ENCODE measurements around the gene IRX4. TPM values are rescaled to one million over a fixed set of nuclear protein-coding genes. Genes with fewer than 3 reads are reported as not detected.

The IRX4 gene
- total RNA-seq, 1 donor from 2014 or later = not detected

DNA sequence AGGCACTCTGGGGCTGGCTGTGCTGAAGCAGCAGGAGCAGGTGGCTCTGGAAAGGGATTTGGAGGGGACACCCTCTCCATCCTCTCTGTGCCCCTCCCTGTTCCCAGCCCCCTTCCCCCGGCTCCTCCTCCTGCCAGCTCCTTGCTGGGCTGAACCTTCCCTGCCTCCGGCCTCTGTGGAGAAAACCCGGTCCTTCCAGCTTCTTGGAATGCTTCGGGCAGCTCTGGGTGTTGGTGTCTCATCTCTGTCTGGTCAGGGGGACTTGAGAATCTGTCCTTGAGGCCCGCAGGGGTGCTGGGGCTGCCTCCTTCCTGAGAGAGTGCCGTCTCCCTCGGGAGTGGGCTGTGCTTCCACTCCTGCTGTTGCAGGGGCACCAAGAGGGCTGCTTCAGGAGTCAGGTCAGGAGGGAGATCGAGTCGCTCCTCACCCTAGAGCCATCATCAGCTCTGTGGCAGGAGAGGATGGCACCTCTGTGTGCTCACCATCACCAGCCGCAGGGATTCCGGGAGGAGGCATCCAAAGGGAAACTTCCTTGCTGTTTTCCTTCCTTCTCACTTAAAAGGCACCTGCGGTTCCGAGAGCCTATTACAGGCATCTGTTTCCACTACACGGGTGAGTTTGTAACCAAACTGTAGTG lies 50.9 kb downstream of the IRX4 start:
- no peaks in the 10 kb centered on the region for H3K4me1 ChIP-seq
- intact Hi-C loops (cut with DNase I) = no loop called here
- H3K36me3 ChIP-seq = no peaks in the 10 kb centered on the region
- H3K27ac ChIP-seq = no peak overlapping the region
- DNase-seq (peak; percentile 61), ATAC-seq (no peak)
- no peak overlapping the region for H3K4me3 ChIP-seq
- peaks cover 17% of the 10 kb centered on the region for H3K27me3 ChIP-seq
- TF ChIP-seq, protein P1, sequence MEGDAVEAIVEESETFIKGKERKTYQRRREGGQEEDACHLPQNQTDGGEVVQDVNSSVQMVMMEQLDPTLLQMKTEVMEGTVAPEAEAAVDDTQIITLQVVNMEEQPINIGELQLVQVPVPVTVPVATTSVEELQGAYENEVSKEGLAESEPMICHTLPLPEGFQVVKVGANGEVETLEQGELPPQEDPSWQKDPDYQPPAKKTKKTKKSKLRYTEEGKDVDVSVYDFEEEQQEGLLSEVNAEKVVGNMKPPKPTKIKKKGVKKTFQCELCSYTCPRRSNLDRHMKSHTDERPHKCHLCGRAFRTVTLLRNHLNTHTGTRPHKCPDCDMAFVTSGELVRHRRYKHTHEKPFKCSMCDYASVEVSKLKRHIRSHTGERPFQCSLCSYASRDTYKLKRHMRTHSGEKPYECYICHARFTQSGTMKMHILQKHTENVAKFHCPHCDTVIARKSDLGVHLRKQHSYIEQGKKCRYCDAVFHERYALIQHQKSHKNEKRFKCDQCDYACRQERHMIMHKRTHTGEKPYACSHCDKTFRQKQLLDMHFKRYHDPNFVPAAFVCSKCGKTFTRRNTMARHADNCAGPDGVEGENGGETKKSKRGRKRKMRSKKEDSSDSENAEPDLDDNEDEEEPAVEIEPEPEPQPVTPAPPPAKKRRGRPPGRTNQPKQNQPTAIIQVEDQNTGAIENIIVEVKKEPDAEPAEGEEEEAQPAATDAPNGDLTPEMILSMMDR (IDR thresholded peaks at IDR 0.05) = no peak
- no peaks in the 10 kb centered on the region for H3K9me3 ChIP-seq

DNA sequence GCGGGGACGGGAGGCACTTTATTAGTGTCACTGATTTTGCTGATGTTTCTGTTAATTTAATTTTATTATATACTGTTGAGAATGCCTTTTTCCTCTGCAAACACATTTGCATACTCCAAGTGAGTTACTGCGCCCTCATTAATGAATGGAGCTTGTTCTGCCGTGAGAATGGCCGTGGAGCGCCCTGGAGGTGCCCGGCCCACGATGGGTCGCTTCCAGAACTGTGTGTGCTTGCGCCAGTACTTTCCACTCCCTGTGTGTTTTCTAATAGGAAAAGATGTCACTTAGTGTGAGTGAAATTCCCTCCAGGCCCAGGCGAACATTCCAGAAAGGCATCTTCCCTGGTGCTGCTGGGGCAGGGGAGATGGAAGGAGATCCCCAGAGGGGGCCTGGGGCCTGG lies 51.5 kb downstream of the IRX4 start:
- ATAC-seq = no peak
- Histone ChIP-seq H3K27me3 (peaks cover 14% of the 10 kb centered on the region), H3K9me3 (no peaks in the 10 kb centered on the region), H3K36me3 (no peaks in the 10 kb centered on the region), H3K4me1 (no peaks in the 10 kb centered on the region), H3K27ac (no peak overlapping the region), H3K4me3 (no peak overlapping the region)
- intact Hi-C loops (cut with DNase I) = no loop called here
- TF ChIP-seq, protein P1 (IDR thresholded peaks at IDR 0.05) = no peak
- peak; percentile 30 for DNase-seq

DNA sequence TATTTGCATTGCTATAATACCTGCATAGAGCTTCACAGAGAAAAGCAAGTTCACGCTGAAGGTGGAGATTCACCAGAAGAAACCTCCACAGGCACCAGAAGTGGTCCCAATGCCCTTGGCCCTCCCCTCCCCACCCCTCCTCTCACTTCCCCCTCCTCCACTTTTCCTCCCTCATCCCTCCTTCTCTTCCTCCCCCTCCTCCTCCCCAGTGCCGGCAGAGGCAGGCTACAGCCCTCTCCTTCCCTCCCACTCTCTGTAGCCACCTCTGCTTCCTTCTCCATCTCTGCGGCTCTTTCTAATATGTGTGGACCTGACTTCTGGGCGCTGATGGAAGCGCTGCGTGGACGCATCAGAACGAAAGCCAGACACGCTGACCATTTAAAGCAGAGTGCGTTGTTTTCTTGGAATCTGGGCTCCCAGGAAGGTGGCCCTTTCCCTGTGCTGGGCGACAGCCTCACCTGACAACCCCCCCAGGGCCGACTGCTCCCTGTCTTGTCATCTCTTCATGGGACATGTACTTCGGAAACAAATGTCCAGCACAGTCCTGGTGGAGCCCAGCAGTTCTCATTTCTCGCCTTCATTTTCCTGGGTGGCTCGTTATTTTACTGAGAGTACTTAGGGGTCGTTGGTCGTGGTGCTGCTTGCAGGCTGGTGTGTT lies 52.0 kb downstream of the IRX4 start:
- TF ChIP-seq, protein P1 (IDR thresholded peaks at IDR 0.05) = no peak
- Histone ChIP-seq H3K9me3 (no peaks in the 10 kb centered on the region), H3K36me3 (no peaks in the 10 kb centered on the region), H3K27ac (no peak overlapping the region), H3K4me1 (no peaks in the 10 kb centered on the region), H3K4me3 (no peak overlapping the region), H3K27me3 (peaks cover 13% of the 10 kb centered on the region)
- intact Hi-C loops (cut with DNase I) = no loop called here
- DNase-seq (peak; percentile 27), ATAC-seq (no peak)

DNA sequence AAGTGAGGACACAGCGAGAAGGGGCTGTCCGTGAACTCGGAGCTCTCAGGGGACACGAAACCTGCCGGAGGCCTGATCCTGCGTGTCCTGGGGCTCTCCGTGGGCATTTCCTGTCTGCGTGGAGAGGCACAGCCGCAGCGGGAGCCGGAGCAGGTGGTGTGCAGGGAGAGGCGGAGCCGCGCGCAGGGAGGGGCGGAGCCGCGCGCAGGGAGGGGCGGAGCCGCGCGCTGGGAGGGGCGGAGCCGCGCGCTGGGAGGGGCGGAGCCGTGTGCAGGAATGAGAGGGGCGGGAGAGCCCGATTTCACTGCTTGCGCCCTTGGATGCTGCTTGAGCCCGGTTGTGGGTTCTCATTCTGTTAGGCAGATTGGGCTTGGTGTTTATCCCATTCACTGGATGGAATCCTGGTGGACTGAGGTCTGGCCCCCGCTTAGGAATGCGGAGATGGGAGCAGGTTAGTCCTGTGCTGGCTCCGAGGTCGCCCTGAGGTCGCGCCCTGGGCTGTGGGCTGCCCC lies 54.8 kb downstream of the IRX4 start:
- Histone ChIP-seq H3K9me3 (no peaks in the 10 kb centered on the region), H3K4me3 (no peak overlapping the region), H3K4me1 (no peaks in the 10 kb centered on the region), H3K36me3 (no peaks in the 10 kb centered on the region), H3K27me3 (no peaks in the 10 kb centered on the region), H3K27ac (no peak overlapping the region)
- peak; percentile 29 for ATAC-seq
- intact Hi-C loops (cut with DNase I) = no loop called here
- TF ChIP-seq, protein P1 (IDR thresholded peaks at IDR 0.05) = no peak
- peak; percentile 37 for DNase-seq

Other genes with a start within 250 kb of the IRX4 start
- 29.4 TPM for gene MRPL36, start 83.1 kb downstream of the IRX4 start, total RNA-seq
- 23.5 TPM for gene NDUFS6, start 81.5 kb downstream of the IRX4 start, total RNA-seq

Data from upper lobe of right lung (tissue), 1 donor.